ENCODE data around the gene CLCA4.

CLCA4 gene

GRCh38 chr1:86621286-86621685, 74.4 kb downstream of the CLCA4 start:
- no peak for ATAC-seq
- no peak for TF ChIP-seq SNAI2 (CRISPR knock-in tag; IDR thresholded peaks at IDR 0.05)
- TF ChIP-seq CSRNP3 (CRISPR knock-in tag; IDR thresholded peaks at IDR 0.05) = no peak
- no peak for TF ChIP-seq ZNF8 (CRISPR knock-in tag; IDR thresholded peaks at IDR 0.05)
- TF ChIP-seq ESRRG (CRISPR knock-in tag; IDR thresholded peaks at IDR 0.05) = no peak

All from SK-N-SH treated with all-trans-retinoic acid at 6 μM for 48 hours (cell line).